ENCODE results near the gene HIRA. TPM values are rescaled to one million over a fixed set of nuclear protein-coding genes. Genes with fewer than 3 reads are reported as not detected.

HIRA gene, protein sequence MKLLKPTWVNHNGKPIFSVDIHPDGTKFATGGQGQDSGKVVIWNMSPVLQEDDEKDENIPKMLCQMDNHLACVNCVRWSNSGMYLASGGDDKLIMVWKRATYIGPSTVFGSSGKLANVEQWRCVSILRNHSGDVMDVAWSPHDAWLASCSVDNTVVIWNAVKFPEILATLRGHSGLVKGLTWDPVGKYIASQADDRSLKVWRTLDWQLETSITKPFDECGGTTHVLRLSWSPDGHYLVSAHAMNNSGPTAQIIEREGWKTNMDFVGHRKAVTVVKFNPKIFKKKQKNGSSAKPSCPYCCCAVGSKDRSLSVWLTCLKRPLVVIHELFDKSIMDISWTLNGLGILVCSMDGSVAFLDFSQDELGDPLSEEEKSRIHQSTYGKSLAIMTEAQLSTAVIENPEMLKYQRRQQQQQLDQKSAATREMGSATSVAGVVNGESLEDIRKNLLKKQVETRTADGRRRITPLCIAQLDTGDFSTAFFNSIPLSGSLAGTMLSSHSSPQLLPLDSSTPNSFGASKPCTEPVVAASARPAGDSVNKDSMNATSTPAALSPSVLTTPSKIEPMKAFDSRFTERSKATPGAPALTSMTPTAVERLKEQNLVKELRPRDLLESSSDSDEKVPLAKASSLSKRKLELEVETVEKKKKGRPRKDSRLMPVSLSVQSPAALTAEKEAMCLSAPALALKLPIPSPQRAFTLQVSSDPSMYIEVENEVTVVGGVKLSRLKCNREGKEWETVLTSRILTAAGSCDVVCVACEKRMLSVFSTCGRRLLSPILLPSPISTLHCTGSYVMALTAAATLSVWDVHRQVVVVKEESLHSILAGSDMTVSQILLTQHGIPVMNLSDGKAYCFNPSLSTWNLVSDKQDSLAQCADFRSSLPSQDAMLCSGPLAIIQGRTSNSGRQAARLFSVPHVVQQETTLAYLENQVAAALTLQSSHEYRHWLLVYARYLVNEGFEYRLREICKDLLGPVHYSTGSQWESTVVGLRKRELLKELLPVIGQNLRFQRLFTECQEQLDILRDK
- total RNA-seq = 18.7 and 19.0 TPM in 2 replicates

DNA sequence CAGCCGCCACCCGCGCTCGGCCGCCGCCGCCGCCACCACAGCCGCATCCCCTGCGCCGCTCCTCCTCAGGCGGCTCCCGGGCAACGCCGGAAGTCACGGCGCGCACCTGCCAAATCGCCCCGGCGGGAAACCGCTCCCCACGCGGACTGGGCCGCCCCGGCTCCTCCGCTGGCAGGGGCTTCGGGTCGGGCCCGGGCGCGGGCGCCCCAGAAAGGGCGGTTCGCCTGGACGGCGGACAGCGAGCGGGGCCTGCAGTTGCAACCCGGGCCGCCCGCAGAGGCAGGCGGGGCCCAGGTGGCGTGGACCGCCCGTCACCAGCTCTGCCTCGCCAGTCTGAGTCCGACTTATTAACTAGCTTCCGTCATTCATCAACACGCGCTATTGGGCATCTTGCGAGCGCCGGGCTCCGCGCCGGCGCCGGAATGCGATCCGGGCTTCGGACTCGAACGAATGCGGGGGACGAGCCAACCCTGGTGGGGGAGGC, at the start of gene HIRA:
HIRA (minus strand) TSS at position 85 of the 484 bp plus-strand sequence. CDS start 257 bp downstream, outside the sequence.
- peak; percentile 76 for DNase-seq (ENCODE audit: low read depth)
- H3K4me3 ChIP-seq (ENCODE audit: low read depth, low read length) = peak within 1 kb of the TSS; percentile 89
- TF ChIP-seq, protein P1, sequence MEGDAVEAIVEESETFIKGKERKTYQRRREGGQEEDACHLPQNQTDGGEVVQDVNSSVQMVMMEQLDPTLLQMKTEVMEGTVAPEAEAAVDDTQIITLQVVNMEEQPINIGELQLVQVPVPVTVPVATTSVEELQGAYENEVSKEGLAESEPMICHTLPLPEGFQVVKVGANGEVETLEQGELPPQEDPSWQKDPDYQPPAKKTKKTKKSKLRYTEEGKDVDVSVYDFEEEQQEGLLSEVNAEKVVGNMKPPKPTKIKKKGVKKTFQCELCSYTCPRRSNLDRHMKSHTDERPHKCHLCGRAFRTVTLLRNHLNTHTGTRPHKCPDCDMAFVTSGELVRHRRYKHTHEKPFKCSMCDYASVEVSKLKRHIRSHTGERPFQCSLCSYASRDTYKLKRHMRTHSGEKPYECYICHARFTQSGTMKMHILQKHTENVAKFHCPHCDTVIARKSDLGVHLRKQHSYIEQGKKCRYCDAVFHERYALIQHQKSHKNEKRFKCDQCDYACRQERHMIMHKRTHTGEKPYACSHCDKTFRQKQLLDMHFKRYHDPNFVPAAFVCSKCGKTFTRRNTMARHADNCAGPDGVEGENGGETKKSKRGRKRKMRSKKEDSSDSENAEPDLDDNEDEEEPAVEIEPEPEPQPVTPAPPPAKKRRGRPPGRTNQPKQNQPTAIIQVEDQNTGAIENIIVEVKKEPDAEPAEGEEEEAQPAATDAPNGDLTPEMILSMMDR (IDR thresholded peaks at IDR 0.05; ENCODE audit: insufficient read depth, low read depth, low read length) = no peak

DNA sequence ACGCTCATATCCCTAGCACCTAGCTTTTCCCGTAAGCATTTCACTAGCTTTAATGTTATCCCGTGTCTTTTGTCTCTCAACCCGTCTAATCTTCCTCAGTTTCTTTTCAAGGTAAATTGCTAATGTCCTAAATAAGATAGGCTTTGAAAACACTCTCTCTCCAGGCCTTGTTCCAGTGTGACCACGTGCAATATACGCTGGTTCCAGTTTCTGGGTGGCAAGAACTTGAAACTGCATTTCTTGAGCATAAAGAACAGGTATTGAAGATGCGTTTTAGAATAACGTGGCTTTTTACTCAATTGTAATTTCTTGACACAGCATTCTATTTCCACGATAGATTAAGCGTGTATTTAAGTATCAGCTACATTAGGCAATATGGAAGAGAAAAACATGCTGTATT, 49.3 kb upstream of the HIRA start:
- H3K4me3 ChIP-seq (ENCODE audit: low read depth, low read length) = peak overlapping the region; percentile 93
- no peak for DNase-seq (ENCODE audit: low read depth)
- TF ChIP-seq, protein P1 (IDR thresholded peaks at IDR 0.05; ENCODE audit: insufficient read depth, low read depth, low read length) = no peak

DNA sequence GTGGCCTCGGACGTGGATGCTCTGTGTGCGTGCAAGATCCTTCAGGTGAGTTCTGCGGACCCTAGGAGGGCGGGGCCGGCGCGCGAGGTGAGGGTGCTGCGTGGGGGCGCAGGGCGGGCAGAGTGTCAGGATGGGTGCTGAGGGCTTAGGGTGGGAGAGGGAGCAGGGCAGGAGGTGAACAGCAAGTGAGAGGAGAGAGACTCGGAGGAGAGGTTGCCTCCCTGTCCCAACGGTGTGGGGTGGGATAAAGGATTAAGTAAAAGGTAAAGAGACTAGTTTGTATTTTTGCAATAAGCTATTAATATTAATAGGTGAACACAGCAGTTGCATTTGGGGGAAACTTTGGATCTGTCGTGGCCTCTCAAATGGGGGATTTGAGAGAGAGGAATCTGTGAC, 48.6 kb upstream of the HIRA start:
- H3K4me3 ChIP-seq (ENCODE audit: low read depth, low read length) = peak overlapping the region; percentile 93
- TF ChIP-seq, protein P1 (IDR thresholded peaks at IDR 0.05; ENCODE audit: insufficient read depth, low read depth, low read length) = no peak
- DNase-seq (ENCODE audit: low read depth) = no peak

DNA sequence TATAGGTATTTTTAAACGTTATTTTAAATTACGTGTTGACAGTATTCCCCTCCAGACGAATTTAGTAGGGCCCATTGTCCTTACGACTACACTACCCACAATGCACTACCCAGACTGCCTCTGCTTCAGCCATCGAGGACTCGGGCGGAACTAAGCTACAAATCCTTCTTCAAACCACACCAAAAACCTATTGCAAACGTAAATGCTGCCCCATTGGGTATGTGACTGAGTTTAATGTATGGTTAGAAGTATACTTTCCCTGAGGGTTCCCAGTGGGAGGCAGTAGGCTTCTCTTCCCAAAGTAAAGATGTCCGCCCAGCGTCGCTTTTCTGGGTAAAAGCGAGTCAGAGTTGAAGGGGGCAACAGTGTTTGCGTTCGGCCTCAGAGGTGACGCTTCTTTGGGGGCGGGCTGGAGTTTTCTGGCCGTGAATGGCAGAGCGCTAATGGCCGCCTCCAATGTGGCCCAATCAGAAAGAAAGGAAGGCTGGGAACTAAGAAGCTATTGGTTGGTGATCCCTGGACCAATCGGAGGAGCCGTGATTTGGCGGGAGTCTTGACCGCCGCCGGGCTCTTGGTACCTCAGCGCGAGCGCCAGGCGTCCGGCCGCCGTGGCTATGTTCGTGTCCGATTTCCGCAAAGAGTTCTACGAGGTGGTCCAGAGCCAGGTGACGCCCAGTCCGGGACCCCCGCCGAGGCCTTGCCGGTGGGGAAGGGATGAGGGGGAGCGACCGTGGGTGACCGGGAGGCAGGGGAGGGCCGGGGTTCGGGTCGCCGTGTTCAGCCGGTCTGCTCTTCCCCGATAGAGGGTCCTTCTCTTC, 48.0 kb upstream of the HIRA start, which contains the start of gene CDC45:
CDC45 (plus strand) TSS at position 566 of the 818 bp plus-strand sequence; CDS start at position 615, 49 bp downstream.
- TF ChIP-seq, protein P1 (IDR thresholded peaks at IDR 0.05; ENCODE audit: insufficient read depth, low read depth, low read length) = no peak
- peak within 1 kb of the TSS; percentile 93 for H3K4me3 ChIP-seq (ENCODE audit: low read depth, low read length)
- peak; percentile 99 for DNase-seq (ENCODE audit: low read depth)

DNA sequence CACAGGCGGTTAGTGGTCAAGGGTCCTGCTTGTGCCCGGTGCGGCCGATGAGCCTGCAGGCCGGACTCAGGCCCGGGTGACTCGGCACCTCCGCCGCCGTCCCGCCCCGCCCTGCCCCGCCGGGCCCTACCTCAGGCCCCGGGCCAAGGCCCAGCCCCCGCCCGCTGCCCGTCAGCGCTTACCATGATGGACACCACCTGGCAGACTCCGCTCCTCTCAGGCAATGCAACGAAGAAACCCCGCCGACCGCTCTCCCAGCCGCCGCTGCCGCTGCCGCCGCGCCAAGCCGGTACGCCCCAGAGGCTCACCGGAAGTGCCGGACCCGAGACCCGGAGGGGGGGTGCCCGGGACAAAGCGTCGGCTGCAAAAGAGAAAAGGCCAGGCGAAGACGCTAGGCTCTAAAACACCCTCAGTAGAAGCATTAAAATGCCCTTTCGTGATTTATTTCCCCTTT, 47.4 kb upstream of the HIRA start, which contains the start of gene UFD1:
UFD1 (minus strand) TSS at position 293 of the 454 bp plus-strand sequence; CDS start at position 185, 108 bp downstream.
- TF ChIP-seq, protein P1 (IDR thresholded peaks at IDR 0.05; ENCODE audit: insufficient read depth, low read depth, low read length) = no peak
- peak within 1 kb of the TSS; percentile 93 for H3K4me3 ChIP-seq (ENCODE audit: low read depth, low read length)
- peak; percentile 93 for DNase-seq (ENCODE audit: low read depth)

Data from fibroblast of villous mesenchyme (primary cell).